ENCODE results near the gene CCDC59. TPM values are rescaled to one million over a fixed set of nuclear protein-coding genes. Genes with fewer than 3 reads are reported as not detected.

CCDC59 gene
- total RNA-seq, 1 donor from 2014 or later, result 25.9 TPM

DNA sequence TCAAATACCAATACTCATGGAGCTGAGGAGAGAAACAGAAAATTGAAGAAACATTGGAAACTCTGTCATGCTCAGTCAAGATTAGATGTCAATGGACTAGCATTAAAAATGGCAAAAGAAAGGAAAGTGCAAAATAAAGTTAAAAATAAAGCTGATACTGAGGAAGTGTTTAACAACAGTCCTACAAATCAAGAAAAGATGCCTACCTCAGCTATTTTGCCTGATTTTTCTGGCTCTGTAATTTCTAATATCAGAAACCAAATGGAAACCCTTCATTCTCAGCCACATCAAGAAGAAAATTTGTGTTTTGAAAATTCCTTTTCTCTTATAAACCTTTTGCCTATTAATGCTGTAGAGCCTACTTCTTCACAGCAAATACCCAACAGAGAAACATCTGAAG, 40.7 kb upstream of the CCDC59 start:
- Mint-ChIP-seq H3K4me3 (ENCODE audit: unreplicated experiment) (no peak overlapping the region), H3K9me3 (ENCODE audit: unreplicated experiment) (no peaks in the 10 kb centered on the region), H3K4me1 (ENCODE audit: low read depth, unreplicated experiment) (no peaks in the 10 kb centered on the region), H3K27me3 (ENCODE audit: unreplicated experiment) (no peaks in the 10 kb centered on the region), H3K36me3 (ENCODE audit: unreplicated experiment) (no peaks in the 10 kb centered on the region), H3K27ac (ENCODE audit: unreplicated experiment) (no peak overlapping the region)
- TF ChIP-seq, protein P1, sequence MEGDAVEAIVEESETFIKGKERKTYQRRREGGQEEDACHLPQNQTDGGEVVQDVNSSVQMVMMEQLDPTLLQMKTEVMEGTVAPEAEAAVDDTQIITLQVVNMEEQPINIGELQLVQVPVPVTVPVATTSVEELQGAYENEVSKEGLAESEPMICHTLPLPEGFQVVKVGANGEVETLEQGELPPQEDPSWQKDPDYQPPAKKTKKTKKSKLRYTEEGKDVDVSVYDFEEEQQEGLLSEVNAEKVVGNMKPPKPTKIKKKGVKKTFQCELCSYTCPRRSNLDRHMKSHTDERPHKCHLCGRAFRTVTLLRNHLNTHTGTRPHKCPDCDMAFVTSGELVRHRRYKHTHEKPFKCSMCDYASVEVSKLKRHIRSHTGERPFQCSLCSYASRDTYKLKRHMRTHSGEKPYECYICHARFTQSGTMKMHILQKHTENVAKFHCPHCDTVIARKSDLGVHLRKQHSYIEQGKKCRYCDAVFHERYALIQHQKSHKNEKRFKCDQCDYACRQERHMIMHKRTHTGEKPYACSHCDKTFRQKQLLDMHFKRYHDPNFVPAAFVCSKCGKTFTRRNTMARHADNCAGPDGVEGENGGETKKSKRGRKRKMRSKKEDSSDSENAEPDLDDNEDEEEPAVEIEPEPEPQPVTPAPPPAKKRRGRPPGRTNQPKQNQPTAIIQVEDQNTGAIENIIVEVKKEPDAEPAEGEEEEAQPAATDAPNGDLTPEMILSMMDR (IDR thresholded peaks at IDR 0.05; ENCODE audit: partially characterized antibody, unreplicated experiment), result no peak
- no peak for DNase-seq

DNA sequence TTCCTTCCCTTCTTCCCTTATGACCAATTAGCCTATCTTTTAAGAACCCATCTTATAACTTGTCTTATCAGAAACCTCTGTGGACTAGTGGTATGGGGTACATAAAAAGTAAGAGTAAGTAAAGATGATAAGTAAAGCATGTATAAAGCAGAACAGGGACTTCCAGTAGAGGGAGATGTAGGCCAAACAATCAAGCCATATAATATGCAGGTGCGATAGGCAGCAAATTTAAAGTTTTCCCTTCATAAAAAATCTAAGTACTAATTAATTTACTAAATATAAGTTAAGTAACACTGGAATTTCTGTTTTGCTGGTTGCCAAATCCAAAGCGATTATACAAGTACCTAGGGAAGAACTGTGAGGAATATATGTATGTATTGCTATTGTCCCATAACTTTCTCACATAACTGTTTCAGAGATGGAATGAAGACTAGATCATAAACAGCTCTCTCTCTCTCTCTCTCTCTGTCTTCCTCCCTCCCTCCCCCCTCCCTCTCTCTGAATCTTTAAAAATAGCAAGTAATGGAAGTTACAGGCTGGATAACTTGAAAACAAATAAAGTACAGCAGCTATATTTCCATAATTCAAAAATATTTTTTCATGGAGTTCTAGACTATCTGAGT, 25.9 kb upstream of the CCDC59 start:
- H3K27me3 Mint-ChIP-seq (ENCODE audit: unreplicated experiment), result no peaks in the 10 kb centered on the region
- H3K4me3 Mint-ChIP-seq (ENCODE audit: unreplicated experiment), result no peak overlapping the region
- TF ChIP-seq, protein P1 (IDR thresholded peaks at IDR 0.05; ENCODE audit: partially characterized antibody, unreplicated experiment), result peak; percentile 41
- H3K4me1 Mint-ChIP-seq (ENCODE audit: low read depth, unreplicated experiment), result no peaks in the 10 kb centered on the region
- H3K9me3 Mint-ChIP-seq (ENCODE audit: unreplicated experiment), result no peaks in the 10 kb centered on the region
- DNase-seq, result no peak
- H3K36me3 Mint-ChIP-seq (ENCODE audit: unreplicated experiment), result no peaks in the 10 kb centered on the region
- no peak overlapping the region for H3K27ac Mint-ChIP-seq (ENCODE audit: unreplicated experiment)

DNA sequence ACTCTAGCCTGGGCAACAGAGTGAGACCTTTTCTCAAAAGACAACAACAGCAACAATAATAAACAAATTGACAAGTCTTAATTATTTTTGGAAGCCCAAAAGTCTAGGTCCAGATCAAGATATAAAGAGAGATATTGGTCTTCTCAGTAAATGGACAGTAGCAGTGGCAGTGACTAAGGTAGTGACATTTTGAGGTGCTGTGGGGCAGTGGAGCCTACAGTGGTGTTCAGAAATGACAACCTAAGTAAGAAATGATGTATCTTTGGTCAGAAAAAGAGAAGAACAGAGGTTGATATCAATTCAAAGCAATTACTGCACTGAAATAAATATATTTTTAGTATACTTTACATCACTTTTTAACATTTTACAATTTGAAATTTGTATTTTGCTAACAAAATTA, 20.8 kb upstream of the CCDC59 start:
- H3K36me3 Mint-ChIP-seq (ENCODE audit: unreplicated experiment), result peaks cover 6% of the 10 kb centered on the region
- TF ChIP-seq, protein P1 (IDR thresholded peaks at IDR 0.05; ENCODE audit: partially characterized antibody, unreplicated experiment), result no peak
- no peaks in the 10 kb centered on the region for H3K27me3 Mint-ChIP-seq (ENCODE audit: unreplicated experiment)
- H3K4me3 Mint-ChIP-seq (ENCODE audit: unreplicated experiment), result no peak overlapping the region
- no peaks in the 10 kb centered on the region for H3K4me1 Mint-ChIP-seq (ENCODE audit: low read depth, unreplicated experiment)
- no peak for DNase-seq
- H3K27ac Mint-ChIP-seq (ENCODE audit: unreplicated experiment), result no peak overlapping the region
- H3K9me3 Mint-ChIP-seq (ENCODE audit: unreplicated experiment), result no peaks in the 10 kb centered on the region

DNA sequence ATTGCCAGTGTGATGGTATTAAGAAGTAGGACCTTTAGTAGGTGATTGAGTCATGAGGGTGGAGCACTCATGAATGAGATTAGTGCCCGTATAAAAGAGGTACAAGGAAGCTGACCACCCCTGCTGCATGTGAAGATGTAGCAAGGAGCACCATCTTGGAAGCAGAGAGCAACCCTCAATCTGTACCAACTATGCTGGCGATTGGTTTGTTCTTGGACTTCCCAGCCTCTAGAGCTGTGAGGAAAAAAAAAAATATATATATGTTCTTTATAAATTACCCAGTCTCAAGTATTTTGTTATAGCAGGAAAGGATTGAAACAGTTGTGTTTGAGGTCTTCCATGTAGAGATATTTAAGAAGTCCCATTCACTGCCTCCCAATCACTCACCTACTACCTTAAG, 17.0 kb upstream of the CCDC59 start:
- Mint-ChIP-seq H3K27ac (ENCODE audit: unreplicated experiment) (no peak overlapping the region), H3K27me3 (ENCODE audit: unreplicated experiment) (no peaks in the 10 kb centered on the region), H3K9me3 (ENCODE audit: unreplicated experiment) (peaks cover 5% of the 10 kb centered on the region), H3K36me3 (ENCODE audit: unreplicated experiment) (peaks cover 21% of the 10 kb centered on the region), H3K4me1 (ENCODE audit: low read depth, unreplicated experiment) (no peaks in the 10 kb centered on the region), H3K4me3 (ENCODE audit: unreplicated experiment) (no peak overlapping the region)
- DNase-seq, result no peak
- TF ChIP-seq, protein P1 (IDR thresholded peaks at IDR 0.05; ENCODE audit: partially characterized antibody, unreplicated experiment), result no peak

DNA sequence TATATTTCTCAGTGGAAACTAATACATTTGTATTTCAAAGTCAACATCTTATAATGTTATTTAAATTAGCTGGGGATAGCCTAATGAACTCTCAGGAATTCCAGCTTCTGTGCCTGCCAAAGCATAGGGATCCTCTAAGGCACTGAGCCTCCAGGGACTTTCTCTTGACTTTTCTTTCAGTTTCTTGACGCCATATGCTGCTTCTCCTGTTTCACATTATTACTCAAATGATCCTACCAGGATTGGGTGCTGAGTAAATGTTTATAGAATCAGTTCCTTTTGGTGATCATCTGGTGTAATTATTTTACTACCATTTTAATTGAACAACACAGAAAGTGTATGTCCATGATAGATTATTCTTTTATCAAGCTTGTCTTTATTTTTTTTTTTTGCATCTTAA, 8.0 kb upstream of the CCDC59 start:
- TF ChIP-seq, protein P1 (IDR thresholded peaks at IDR 0.05; ENCODE audit: partially characterized antibody, unreplicated experiment), result no peak
- Mint-ChIP-seq H3K4me3 (ENCODE audit: unreplicated experiment) (no peak overlapping the region), H3K36me3 (ENCODE audit: unreplicated experiment) (peaks cover 9% of the 10 kb centered on the region), H3K27me3 (ENCODE audit: unreplicated experiment) (no peaks in the 10 kb centered on the region), H3K4me1 (ENCODE audit: low read depth, unreplicated experiment) (peaks cover 12% of the 10 kb centered on the region), H3K9me3 (ENCODE audit: unreplicated experiment) (peaks cover 3% of the 10 kb centered on the region), H3K27ac (ENCODE audit: unreplicated experiment) (peak overlapping the region; percentile 59)
- no peak for DNase-seq
